HG02763 (cell line): Measurements from ENCODE around the gene RALGAPB.
"Not testable (repeated sequence)": the region's sequence is repeated elsewhere in the genome, so short reads cannot be mapped to it uniquely, and the experiment has no call there.

ENCODE experiments used
- ATAC-seq: cut with Tn5 transposase; IDR thresholded peaks from one replicate; pipeline ENCODE4 v1.9.1; 2021; ENCODE audit warnings: mild to moderate bottlenecking, moderate library complexity; ENCODE audit not compliant: unreplicated experiment

The RALGAPB gene

DNA sequence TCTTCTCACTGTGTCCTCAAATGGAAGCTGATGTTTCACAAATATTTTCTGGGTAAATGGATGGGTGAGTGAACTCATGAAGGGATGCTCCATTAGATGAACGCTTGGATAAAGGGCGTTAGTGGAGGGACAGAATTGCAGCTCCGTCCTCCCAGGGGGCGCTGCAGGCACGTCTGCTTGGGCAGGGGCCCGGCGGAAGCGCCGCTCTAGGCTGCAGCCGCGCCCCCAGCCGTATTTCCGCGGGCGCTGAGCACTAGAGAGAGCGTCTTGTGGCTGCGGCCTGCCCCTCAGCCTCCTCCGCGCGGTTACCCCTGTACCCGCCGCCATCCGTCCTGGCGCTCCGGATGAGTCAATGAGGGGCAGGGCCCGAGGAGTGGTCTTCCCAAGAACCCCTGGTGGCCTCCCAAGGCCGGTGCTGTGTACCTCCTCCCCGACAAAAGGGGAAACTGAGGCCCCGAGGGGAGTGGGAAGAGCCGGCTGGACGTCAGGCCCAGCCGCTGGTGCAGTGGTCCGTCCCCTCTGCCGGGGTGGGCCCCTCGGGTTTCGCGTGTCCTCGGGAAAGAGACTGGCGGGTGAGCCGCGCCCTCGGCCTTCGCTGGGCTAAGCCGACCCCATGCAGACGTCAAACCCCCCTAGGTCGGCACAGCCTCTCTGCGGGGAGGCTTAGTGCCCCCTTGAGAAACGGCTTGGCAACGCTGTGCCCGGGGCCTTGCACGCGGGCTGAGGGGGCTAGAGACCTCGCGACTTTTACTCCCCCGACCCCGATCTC is 26.0 kb upstream of the RALGAPB start:
- peak; percentile 83 for ATAC-seq

DNA sequence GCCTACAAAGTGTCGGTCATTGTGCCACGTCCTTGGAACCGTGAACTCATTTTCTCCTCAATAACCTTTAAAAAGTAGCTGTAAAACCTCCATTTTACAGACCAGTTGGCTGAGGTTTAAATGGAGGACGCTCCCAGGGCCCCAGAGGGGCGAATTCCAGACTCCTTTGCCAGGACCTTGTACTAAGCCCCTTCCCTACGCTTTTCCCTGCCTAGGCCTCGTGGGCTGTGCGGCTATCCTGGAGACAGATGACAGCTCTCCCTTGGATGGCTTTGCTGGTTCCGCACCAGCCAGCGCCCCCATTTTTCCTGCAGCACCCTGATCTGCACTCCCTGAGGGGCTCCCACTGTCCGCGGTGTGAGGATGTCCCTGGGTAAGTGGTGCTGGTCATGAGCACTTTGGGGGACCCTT is 25.4 kb upstream of the RALGAPB start:
- ATAC-seq = no peak

DNA sequence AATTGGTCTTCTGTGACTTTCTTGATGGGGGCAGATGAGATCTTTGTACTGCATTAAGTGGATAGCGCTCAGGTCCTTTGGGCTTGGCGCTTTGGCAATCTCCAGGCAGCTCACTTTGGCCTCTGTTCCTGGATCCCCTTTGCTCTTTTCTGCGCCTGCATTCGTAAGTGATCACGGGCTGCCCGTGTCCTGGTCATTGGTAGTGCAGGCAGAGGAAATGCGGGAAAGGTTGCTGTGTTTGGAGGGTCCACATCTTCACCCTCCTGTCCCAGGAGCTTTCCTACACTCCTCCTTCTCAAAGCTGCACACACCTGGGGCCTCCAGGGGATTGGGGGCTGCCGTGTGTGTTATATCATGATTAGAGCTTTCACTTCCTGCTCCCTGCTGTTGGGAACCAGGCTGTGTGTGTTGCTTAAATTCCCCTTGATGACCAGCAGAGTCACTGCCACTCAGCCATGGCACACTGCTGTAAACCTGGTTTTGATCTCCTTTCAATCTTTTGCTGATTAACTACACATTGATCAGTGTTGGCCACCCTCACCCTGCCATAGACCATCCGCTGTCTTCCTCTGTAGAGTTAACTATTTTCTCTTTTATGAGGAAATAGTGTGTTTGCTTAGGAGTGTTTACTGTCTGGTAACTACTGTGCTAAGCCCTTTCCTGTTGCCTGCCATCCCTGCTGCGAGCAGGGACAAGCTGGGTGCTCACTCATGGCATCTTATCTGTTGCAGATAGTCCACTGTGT is 24.5 kb upstream of the RALGAPB start:
- ATAC-seq = no peak

DNA sequence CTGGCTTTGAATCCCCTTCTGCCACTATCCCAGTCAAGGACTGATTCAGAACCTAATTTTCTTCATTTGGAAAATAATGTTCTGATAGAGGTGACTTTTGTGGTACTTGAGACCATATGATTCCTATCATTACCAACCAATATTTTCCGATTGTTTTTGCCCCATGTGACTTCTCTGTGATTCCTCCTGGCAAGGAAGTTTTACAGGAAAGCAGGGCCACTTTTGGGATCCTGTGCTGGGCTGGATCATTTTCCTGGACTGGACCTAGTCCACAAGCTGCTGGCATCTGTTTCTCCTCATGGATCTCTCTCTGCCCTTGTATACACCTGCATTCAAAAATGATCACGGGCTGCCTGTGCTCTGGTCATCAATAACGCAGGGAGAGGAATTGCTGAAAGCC is 23.6 kb upstream of the RALGAPB start:
- ATAC-seq = no peak

DNA sequence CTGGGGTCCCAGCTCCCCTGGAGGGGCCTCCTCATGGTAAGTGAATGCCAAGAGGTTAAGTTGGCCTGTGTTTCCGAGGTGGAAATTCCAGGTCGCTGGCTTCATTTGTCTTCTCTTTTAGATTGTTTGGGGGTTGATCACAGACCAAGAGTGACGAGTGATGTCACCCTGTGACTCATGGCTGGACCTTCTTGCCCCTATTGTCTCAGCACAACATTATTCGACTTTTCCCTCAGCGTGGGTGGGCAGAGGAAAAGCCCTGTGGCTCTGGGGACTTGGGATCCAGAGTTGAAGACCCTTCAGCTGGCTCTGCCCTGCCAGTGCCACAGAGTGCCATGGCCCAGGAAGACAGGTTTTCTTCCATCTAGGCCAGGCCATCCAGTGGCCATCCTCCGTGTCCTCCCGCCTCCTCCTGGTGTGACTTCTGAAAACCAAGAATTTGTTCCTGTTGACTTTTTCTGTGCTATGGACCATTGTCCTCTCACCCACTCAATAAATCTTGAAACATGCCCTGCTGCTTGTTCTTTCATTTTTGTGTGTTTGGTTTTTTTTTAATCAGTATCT is 22.1 kb upstream of the RALGAPB start:
- ATAC-seq = no peak

DNA sequence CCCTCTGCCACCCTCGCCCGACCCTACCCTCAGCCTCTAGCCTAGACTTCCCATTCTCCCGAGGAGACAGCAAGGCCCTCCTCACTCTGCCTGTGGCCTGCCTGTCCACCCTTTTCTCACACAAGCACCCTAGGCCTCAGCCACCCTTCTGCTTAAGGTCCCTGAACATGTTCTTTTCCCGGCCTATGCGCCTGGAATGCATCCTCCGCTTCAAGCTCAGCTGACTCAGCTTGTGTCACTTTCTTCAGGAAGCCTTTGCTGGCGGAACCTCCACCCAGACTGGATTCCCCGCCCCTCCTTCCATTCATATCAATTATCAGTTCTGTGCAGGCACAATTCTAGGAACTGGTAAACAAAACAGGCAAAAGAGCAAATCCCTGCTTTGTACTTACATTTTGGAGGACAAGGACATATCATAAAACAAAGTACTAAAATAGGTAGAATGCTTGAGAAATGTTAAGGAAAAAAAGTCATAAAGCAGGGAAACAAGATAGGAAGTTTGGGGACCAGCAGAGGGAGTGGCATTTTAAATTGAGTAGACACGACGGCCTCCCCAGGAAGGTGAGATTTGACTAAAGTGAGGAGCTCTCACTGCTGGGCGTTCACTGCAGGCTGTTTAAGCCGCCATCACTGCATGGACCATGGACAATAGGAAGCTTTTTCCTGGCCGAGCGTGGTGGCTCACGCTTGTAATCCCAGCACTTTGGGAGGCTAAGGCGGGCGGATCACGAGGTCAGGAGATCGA is 19.6 kb upstream of the RALGAPB start:
- ATAC-seq = no peak

DNA sequence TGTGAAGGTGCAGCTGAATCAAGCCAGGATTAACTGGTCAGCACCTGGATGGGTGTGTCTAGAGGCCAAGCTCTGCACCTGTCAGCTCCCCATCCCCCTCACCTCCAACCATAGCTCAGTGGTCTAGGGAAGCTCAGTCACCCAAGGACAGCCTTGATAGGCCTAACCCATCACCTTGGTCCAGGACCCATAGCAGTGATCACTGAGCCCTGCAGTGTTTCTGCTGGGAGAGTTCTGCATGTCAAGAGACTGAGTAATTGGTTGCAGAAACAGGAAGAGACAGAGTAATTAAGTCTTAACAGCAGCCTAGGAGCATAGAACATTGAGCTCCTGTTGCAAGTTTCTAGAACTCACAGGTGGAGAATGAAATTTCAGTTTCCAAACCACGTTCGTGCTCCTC is 18.7 kb upstream of the RALGAPB start:
- ATAC-seq = no peak

DNA sequence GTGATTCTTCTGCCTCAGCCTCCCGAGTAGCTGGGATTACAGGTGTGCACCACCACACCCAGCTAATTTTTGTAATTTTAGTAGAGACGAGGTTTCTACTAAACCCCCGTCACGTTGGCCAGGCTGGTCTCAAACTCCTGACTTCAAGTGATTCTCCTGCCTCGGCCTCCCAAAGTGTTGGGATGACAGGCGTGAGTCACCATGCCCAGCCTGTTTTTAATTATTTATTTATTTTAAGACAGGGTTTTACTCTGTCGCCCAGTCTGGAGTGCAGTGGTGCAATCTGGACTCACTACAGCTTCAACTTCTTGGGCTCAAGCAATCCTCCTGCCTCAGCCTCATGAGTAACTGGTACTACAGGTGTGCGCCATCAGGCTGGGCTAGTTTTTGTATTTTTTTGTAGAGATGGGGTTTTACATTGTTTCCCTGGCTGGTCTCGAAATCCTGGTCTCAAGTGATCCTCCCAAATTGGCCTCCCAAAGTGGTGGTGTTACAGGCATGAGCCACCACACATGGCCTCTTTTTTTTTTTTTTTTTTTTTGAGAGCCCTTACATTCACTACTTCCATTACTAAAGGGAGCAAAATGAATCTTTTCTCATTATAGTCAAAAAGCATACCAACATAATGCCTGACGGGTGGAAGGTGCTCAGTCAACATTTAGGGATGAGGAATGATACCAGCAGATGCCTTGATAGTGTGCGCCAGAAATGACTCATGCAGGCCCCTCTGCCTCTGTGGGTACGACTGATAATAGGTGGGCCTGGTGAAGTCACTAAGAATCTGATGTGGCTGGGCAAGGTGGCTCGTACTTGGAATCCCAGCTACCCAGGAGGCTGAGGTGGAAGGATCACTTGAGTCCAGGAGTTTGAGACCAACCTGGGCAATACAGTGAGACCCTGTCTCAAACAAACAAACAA is 17.8 kb upstream of the RALGAPB start:
- no peak for ATAC-seq

DNA sequence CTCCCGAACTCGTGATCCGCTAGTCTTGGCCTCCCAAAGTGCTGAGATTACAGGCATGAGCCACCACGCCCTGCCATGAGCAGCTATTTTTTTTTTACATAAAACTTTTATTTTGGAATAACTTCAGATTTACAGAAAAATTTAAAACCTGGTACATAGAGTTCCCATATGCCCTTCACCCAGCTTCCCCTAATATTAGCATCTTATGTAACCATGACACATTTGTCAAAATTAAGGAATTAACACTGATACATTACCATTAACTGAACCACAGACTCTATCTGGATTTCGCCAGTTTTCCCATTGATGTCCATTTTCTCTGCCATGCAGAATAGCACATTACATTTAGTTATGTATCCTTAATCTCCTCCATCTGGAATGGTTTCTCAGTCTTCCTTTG is 14.3 kb upstream of the RALGAPB start:
- no peak for ATAC-seq

DNA sequence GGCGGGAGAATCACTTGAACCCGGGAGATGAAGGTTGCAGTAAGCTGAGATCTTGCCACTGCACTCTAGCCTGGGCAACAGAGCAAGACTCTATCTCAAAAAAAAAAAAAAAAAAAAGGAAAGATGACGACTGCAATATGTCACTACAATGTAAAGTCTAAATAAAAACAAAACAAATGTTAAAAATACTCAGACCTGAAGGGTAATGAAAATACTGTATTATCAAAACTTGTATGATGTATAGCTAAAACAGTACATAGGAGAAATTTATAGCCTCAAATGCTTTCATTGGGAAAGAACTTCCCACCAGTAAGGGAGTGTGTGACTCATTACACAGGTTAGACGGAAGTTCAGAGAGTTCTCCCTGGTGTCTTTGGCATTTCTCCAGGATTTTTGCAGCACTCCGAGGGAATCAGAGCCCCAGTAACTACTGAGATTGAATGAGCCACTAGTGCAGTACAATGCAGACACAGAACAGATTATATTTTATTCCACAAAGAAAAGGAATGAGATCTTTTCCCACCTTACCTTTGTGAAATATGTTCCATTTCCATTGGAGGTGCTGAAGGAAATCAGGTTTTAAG is 12.5 kb upstream of the RALGAPB start:
- ATAC-seq = no peak

DNA sequence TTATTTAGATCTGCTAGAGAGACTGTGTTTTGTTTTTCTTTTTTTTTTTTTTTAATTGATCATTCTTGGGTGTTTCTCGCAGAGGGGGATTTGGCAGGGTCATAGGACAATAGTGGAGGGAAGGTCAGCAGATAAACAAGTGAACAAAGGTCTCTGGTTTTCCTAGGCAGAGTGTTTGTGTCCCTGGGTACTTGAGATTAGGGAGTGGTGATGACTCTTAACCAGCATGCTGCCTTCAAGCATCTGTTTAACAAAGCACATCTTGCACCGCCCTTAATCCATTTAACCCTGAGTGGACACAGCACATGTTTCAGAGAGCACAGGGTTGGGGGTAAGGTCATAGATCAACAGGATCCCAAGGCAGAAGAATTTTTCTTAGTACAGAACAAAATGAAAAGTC is 12.0 kb upstream of the RALGAPB start:
- ATAC-seq = not testable (repeated sequence)

DNA sequence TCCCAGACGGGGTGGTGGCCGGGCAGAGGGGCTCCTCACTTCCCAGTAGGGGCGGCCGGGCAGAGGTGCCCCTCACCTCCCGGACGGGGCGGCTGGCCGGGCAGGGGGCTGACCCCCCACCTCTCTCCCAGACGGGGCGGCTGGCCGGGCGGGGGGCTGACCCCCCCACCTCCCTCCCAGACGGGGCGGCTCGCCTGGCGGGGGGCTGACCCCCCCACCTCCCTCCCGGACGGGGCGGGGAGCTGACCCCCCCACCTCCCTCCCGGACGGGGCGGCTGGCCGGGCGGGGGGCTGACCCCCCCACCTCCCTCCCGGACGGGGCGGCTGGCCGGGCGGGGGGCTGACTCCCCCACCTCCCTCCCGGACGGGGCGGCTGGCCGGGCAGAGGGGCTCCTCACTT is 11.5 kb upstream of the RALGAPB start:
- not testable (repeated sequence) for ATAC-seq

DNA sequence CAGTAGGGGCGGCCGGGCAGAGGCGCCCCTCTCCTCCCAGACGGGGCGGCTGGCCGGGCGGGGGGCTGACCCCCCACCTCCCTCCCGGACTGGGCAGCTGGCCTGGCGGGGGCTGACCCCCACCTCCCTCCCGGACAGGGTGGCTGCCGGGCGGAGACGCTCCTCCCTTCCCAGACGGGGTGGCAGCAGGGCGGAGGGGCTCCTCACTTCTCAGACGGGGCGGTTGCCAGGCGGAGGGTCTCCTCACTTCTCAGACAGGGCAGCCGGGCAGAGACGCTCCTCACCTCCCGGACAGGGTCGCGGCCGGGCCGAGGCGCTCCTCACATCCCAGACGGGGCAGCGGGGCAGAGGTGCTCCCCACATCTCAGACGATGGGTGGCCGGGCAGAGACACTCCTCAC is 11.1 kb upstream of the RALGAPB start:
- not testable (repeated sequence) for ATAC-seq

DNA sequence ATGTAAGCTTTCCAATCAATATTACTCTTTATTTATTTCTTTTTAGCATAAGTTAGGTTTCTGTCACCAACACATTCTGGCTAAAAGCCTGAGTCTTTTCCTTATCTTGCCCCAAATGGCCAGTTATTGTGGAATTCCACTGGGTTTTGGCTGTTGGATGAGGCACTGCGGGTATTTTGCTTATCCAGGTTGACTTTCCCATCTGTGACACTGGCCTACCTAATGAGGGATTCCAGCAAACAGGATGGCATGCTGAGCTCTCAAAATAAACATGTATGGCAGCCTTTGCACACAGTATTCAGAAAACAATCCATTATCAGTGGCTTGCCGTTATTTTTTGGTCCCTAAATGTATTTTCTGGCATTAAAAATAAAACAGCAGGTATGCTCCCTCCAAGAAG is 6.5 kb upstream of the RALGAPB start:
- no peak for ATAC-seq

DNA sequence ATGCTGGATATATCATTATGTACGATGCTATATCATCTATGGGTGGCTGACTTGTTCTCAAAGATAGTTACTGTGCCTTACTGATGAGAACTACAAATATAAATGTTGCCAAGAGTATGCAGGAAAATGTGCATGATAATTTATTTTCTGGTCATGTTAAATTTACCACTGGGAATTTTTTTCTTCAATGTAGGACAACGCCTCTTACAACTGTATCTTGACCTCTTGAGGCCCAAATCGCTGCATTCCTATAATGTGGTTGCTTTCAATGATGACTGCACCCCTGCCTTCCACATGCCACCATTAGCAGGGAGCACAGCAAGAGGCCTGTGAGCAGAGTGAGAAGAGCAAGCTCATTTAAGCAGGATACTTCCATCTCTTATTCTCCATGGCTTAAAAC is 5.7 kb upstream of the RALGAPB start:
- ATAC-seq = no peak

DNA sequence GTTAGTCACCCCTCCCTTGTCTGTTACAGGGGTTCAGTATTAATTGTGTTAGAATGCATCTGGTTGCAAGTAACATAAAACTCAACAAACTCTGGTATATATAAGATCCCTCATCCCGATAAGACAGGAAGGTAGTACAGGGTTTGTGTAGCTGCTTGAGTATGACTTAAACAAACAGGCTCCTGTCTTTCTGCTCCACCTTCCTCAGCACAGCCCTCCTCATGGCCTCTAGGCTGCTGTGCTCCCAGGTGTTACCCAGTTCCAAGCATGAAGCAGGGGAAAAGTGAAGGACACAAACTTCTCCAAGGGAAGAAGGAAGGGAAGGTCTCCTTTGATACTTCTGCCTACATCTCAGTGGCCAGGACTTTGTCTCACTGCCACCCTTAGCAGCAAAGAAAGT is 1.4 kb upstream of the RALGAPB start:
- no peak for ATAC-seq

DNA sequence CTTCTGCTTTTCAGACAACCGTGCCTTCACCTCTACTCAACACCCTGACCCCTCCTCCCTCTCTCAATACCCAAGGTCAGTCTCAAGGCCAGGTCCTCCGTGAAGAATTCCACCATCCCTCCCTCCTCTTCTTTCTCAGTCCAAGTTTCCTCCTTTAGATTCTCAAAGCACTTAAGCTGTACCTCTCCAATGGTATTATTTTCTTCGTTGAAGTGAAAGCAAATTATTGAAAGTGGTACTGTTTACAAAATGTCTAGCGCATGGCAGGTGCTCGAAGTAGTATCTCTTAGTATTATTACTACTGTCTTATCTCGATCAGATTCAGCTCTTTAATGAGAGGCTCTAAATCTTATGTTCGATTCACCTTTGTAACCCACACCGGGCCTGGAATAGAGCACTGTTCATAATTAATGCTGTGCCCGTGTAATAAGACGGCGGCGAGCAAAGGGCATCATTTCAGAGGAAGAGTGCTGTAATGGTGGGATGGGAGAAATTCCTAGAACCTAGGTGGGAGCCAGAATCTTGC is 593 bp upstream of the RALGAPB start:
- ATAC-seq = no peak

DNA sequence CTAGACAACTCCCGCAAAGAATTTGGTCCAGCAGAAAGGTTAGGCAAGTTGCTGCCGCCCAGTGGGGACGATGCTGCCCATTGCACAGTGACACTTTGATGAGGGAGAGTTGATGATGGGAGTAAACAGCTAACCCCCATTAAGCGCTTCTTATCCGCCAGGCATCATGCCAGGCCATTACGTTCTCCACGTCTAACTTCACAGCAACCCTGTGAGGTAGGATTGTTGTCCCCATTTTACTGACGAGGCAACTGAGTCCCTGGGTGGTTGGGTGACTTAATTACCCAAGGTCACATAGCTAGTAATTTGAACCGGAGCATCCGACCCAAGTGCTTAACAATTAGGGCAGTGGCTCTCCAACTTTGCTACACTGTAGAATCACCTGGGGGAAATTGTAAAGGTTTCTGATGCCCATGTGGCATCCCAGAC is 738 bp downstream of the RALGAPB start:
- ATAC-seq = no peak

DNA sequence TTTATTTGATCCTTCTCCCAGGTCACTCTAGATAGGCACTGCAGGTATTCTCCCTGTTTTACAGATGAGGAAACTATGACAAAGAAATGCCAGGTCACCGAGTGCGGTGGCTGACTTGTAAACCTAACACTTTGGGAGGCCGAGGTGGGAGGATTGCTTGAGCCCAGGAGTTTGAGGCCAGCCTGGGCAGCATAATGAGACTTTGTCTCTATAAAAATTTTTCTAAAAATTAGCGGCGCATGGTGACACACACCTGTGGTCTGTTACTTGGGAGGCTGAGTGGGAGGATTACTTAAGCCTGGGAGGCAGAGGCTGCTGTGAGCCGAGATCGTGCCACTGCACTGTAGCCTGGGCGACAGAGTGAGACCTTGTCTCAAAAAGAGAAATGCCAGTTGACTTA is 5.1 kb downstream of the RALGAPB start:
- ATAC-seq = no peak

DNA sequence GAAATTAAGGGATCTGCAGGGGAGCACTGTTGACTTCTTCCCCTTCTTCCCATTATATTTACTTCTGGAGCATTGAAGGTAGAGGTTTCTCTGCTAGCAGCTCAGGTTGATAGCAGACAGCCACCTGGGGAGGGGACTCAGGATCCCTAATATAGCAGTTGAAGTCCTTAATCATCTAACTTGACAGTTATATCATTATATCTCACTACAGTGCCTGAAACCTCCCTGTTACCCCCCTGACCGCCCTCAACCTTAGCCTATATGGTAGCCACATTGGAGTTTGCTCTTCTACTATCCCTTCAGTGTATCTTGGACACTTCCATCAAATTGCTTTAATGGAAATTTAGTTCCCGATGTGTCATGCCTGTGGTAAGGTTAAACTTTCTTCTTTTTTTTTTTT is 7.0 kb downstream of the RALGAPB start:
- ATAC-seq = no peak
